K562 (cell line): ENCODE results near the gene GPR22. TPM values are rescaled to one million over a fixed set of nuclear protein-coding genes. Genes with fewer than 3 reads are reported as not detected.

Experiments used
- ZNF318 ChIP-seq, 2 experiments: fragments of 450-650 bp; IDR thresholded peaks; 2 replicates each; pipeline ENCODE4 v1.6.1; 2016; ENCODE audit warnings: mild to moderate bottlenecking in 2 of 2, borderline replicate concordance in 1 of 2, low read depth in 1 of 2, moderate library complexity in 1 of 2
- polyA plus RNA-seq, 8 experiments: library from polyadenylated mRNA; depleted of rRNA in 4 of 8; stranded (reverse) in 5 of 8; unstranded in 3 of 8; fragments of >200 nt; fragmentation: Nextera tagmentation in 2 of 8; fragmentation: Illumina TruSeq in 1 of 8; extraction: Ambion mirVana in 2 of 8; extraction: Trizol in 1 of 8; gene quantifications; 2 replicates each; pipeline versions ENCODE4 v1.2.1 to v1.2.3, GENCODE V29; 2011 to 2014; ENCODE audit warnings: inconsistent platforms in 1 of 8, missing spikeins in 1 of 8
- total RNA-seq, 7 experiments: library from RNA; depleted of rRNA in 6 of 7; stranded (reverse); fragments of >200 nt in 6 of 7; fragmentation: Illumina TruSeq in 2 of 7; extraction: Trizol in 2 of 7; gene quantifications; 2 replicates each; pipeline versions ENCODE4 v1.2.1 to v1.2.3, GENCODE V29; 2011 to 2021; ENCODE audit warnings: low replicate concordance in 1 of 7

GPR22 gene
- total and polyA plus RNA-seq, 9 of the 15 experiments (the other 6 are each of a cell fraction or from before 2014, with no cell fraction given), result 0.07 to 0.20 TPM; not detected in 7

- TF ChIP-seq ZNF318 (IDR thresholded peaks at IDR 0.05; ENCODE audit: borderline replicate concordance in 1 of 2, low read depth in 1 of 2), result no peak
- TF ChIP-seq, all 486 proteins: peak for 0
These were observed 1.0 kb upstream of the GPR22 start (continued) for GRCh38 chr7:107468824-107469223.
